ENCODE measurements around the gene BCAS1.

The BCAS1 gene

DNA sequence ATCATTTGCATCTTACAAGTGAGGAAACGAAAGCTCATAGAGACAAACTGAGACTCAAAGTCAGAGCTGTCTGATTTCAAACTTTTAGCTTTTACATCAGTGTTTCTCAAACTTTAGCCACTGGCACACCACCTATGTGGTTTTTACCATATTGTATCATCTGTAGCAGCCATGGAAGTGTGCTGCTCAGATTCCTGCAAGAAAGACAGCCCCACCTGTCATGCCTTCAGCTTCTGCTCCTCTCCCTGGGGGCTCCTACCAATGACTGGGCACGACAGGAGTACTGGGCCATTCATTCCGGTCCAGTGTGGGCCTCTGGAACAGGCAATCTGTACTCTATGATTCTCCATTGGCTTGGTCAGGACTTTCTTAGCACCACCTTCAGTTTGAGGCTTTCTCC lies 87.0 kb downstream of the BCAS1 start:
- Histone ChIP-seq H3K27me3 (ENCODE audit: insufficient read depth, low read length) (no peaks in the 10 kb centered on the region; the same call in 1 of the 2 replicates), H2AFZ (ENCODE audit: low read length) (no peak overlapping the region), H3K4me1 (ENCODE audit: insufficient read depth, low read length, severe bottlenecking) (no peaks in the 10 kb centered on the region), H4K20me1 (ENCODE audit: insufficient read depth, low read length) (no peaks in the 10 kb centered on the region), H3K9ac (ENCODE audit: low read length) (no peak overlapping the region), H3F3A (ENCODE audit: insufficient read depth, low read length) (no peaks in the 10 kb centered on the region), H3K27ac (ENCODE audit: low read depth, low read length, poor library complexity, severe bottlenecking) (no peak overlapping the region), H3K4me2 (ENCODE audit: low read length) (no peak overlapping the region), H3K79me2 (ENCODE audit: insufficient read depth, low read length) (no peaks in the 10 kb centered on the region), H3K36me3 (ENCODE audit: insufficient read depth, low read length) (no peaks in the 10 kb centered on the region), H3K9me3 (ENCODE audit: low read length) (no peaks in the 10 kb centered on the region), H3K4me3 (ENCODE audit: low read depth, low read length, poor library complexity, severe bottlenecking) (no peak overlapping the region), H3K9me2 (ENCODE audit: low read depth, low read length) (no peaks in the 10 kb centered on the region)
- no peak for TF ChIP-seq EZH2 (IDR thresholded peaks at IDR 0.05; ENCODE audit: borderline replicate concordance, low read length)
- TF ChIP-seq, protein P1, sequence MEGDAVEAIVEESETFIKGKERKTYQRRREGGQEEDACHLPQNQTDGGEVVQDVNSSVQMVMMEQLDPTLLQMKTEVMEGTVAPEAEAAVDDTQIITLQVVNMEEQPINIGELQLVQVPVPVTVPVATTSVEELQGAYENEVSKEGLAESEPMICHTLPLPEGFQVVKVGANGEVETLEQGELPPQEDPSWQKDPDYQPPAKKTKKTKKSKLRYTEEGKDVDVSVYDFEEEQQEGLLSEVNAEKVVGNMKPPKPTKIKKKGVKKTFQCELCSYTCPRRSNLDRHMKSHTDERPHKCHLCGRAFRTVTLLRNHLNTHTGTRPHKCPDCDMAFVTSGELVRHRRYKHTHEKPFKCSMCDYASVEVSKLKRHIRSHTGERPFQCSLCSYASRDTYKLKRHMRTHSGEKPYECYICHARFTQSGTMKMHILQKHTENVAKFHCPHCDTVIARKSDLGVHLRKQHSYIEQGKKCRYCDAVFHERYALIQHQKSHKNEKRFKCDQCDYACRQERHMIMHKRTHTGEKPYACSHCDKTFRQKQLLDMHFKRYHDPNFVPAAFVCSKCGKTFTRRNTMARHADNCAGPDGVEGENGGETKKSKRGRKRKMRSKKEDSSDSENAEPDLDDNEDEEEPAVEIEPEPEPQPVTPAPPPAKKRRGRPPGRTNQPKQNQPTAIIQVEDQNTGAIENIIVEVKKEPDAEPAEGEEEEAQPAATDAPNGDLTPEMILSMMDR (IDR thresholded peaks at IDR 0.05; ENCODE audit: low read length) = no peak

DNA sequence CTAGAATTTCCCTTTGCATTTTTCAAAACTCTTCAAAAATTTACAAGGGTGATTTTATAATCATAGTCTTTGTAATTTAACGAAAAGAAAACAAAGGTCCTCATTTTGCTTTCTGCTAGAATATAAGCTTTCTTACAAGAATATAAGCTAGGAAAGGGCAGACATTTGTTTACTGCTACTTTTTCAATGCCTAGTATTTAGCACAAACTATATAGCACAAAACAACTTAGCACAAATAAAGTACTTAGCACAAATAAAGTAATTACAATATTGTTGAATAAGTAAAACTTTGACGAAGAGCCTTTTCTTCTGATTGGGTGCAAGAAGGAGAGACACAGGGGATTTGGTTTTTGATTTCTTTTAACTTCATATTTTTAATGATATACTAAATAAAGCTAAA lies 87.8 kb downstream of the BCAS1 start:
- H3K79me2 ChIP-seq (ENCODE audit: insufficient read depth, low read length) = no peaks in the 10 kb centered on the region
- no peak overlapping the region for H2AFZ ChIP-seq (ENCODE audit: low read length)

DNA sequence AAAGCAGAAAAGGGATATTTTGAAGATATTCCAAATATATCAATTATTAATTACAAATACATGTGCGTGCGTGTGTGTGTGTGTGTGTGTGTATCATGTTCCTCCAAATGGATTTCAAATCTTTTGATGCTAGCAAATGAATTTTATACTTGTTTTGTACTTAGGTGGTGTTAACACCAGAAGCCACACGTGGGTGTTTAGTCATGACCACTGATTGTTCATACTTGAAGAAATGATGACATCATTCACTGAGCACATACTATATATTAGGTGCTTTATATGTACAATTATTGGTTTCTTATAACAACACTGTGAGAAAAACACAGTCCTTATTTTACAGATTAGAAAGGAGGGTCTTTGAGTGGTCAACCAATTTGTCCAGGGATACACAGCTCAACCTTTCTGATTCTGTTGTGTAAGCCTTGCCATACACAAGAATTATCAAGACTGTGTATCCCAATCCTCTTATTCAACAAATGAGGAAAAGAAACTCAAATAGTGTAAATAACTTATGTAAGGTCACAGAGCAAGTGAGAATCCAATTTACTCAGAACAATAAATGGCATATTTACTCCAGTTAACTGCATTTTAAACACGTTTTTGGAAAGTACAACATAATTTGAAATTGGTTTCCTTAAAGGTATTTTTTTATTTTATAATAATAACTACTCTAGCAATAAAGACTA lies 88.5 kb downstream of the BCAS1 start:
- Histone ChIP-seq H3K4me1 (ENCODE audit: insufficient read depth, low read length, severe bottlenecking) (no peaks in the 10 kb centered on the region), H3K27ac (ENCODE audit: low read depth, low read length, poor library complexity, severe bottlenecking) (no peak overlapping the region), H3K4me3 (ENCODE audit: low read depth, low read length, poor library complexity, severe bottlenecking) (no peak overlapping the region), H3K9ac (ENCODE audit: low read length) (no peak overlapping the region), H3F3A (ENCODE audit: insufficient read depth, low read length) (no peaks in the 10 kb centered on the region), H3K79me2 (ENCODE audit: insufficient read depth, low read length) (no peaks in the 10 kb centered on the region), H3K36me3 (ENCODE audit: insufficient read depth, low read length) (no peaks in the 10 kb centered on the region), H3K9me3 (ENCODE audit: low read length) (peaks cover 2% of the 10 kb centered on the region; the same call in 1 of the 2 replicates), H3K4me2 (ENCODE audit: low read length) (no peak overlapping the region), H4K20me1 (ENCODE audit: insufficient read depth, low read length) (no peaks in the 10 kb centered on the region), H2AFZ (ENCODE audit: low read length) (no peak overlapping the region), H3K9me2 (ENCODE audit: low read depth, low read length) (no peaks in the 10 kb centered on the region), H3K27me3 (ENCODE audit: insufficient read depth, low read length) (no peaks in the 10 kb centered on the region)
- no peak for TF ChIP-seq EZH2 (IDR thresholded peaks at IDR 0.05; ENCODE audit: borderline replicate concordance, low read length)
- TF ChIP-seq, protein P1 (IDR thresholded peaks at IDR 0.05; ENCODE audit: low read length) = no peak

More for the DNA sequence above, 87.8 kb downstream of the BCAS1 start:
- H3F3A ChIP-seq (ENCODE audit: insufficient read depth, low read length) = no peaks in the 10 kb centered on the region
- no peaks in the 10 kb centered on the region for H4K20me1 ChIP-seq (ENCODE audit: insufficient read depth, low read length)
- no peaks in the 10 kb centered on the region for H3K9me2 ChIP-seq (ENCODE audit: low read depth, low read length)
- no peak for TF ChIP-seq EZH2 (IDR thresholded peaks at IDR 0.05; ENCODE audit: borderline replicate concordance, low read length)
- TF ChIP-seq, protein P1 (IDR thresholded peaks at IDR 0.05; ENCODE audit: low read length) = no peak
- no peak overlapping the region for H3K4me3 ChIP-seq (ENCODE audit: low read depth, low read length, poor library complexity, severe bottlenecking)
- H3K27ac ChIP-seq (ENCODE audit: low read depth, low read length, poor library complexity, severe bottlenecking) = no peak overlapping the region
- no peaks in the 10 kb centered on the region; the same call in 1 of the 2 replicates for H3K27me3 ChIP-seq (ENCODE audit: insufficient read depth, low read length)
- no peaks in the 10 kb centered on the region for H3K4me1 ChIP-seq (ENCODE audit: insufficient read depth, low read length, severe bottlenecking)
- no peaks in the 10 kb centered on the region for H3K36me3 ChIP-seq (ENCODE audit: insufficient read depth, low read length)
- no peak overlapping the region for H3K4me2 ChIP-seq (ENCODE audit: low read length)
- no peaks in the 10 kb centered on the region for H3K9me3 ChIP-seq (ENCODE audit: low read length)
- no peak overlapping the region for H3K9ac ChIP-seq (ENCODE audit: low read length)
